AG09319 (cell line): Measurements from ENCODE around the gene CCDC116.

Source experiments
- DNase-seq: peaks from one replicate; pipeline ENCODE4 v3.0.0-alpha.2; 2010; ENCODE audit warnings: low read depth; ENCODE audit errors: extremely low read depth
- CTCF ChIP-seq: IDR thresholded peaks from 2 replicates; pipeline ENCODE4 v1.5.1; 2011; ENCODE audit warnings: low read depth, mild to moderate bottlenecking, inconsistent platforms, low read length, moderate library complexity

The CCDC116 gene

GRCh38 chr22:21629255-21630149 is 3.1 kb upstream of the CCDC116 start, which contains the start of gene YDJC:
TSS of gene YDJC (minus strand) at chr22:21630022. CDS start at chr22:21630014, 8 bp downstream.
- peak; percentile 46 for TF ChIP-seq CTCF
- peak; percentile 74 for DNase-seq

- TF ChIP-seq CTCF, result no peak
- no peak for DNase-seq
Observed at GRCh38 chr22:21631025-21631424, 1.5 kb upstream of the CCDC116 start.

- DNase-seq, result no peak
- TF ChIP-seq CTCF, result no peak
Observed at GRCh38 chr22:21632931-21633330, 371 bp downstream of the CCDC116 start.

- no peak for TF ChIP-seq CTCF
- DNase-seq, result no peak
Observed at GRCh38 chr22:21633481-21633880, 921 bp downstream of the CCDC116 start.

- no peak for DNase-seq
- TF ChIP-seq CTCF, result no peak
Observed at GRCh38 chr22:21634081-21634480, 1.5 kb downstream of the CCDC116 start.

GRCh38 chr22:21634844-21635243 is 2.3 kb downstream of the CCDC116 start:
- TF ChIP-seq CTCF, result no peak
- no peak for DNase-seq

GRCh38 chr22:21635771-21636510 is 3.4 kb downstream of the CCDC116 start:
- TF ChIP-seq CTCF, result no peak
- no peak for DNase-seq
